MM.1S (cell line): ENCODE data around the gene MARK3.

Source experiments
- DNase-seq: peaks from one replicate; pipeline ENCODE4 v3.0.0-alpha.2; 2015
- H2AFZ ChIP-seq: fragments of 300-600 bp; sonication (generic); 2 replicates; pipeline ENCODE4 v1.6.0; 2016; ENCODE audit warnings: antibody characterized with exemption, low read length
- H3F3A ChIP-seq: fragments of 300-600 bp; sonication (generic); 2 replicates; pipeline ENCODE4 v1.6.1; 2016; ENCODE audit warnings: mild to moderate bottlenecking, antibody characterized with exemption, low read length, moderate library complexity, mixed read lengths; ENCODE audit not compliant: insufficient read depth
- H3K27ac ChIP-seq: fragments of 300-600 bp; sonication (generic); 2 replicates; pipeline ENCODE4 v1.5.1; 2016; ENCODE audit warnings: mild to moderate bottlenecking, low read length
- H3K27me3 ChIP-seq: fragments of 300-600 bp; sonication (generic); replicated peaks from 2 replicates; pipeline ENCODE4 v1.6.0; 2016; ENCODE audit warnings: low read length; ENCODE audit not compliant: insufficient read depth
- H3K36me3 ChIP-seq: fragments of 300-600 bp; sonication (generic); replicated peaks from 2 replicates; pipeline ENCODE4 v1.6.1; 2016; ENCODE audit warnings: mild to moderate bottlenecking, low read length, mixed read lengths; ENCODE audit not compliant: insufficient read depth
- H3K4me1 ChIP-seq: fragments of 300-600 bp; sonication (generic); 2 replicates; pipeline ENCODE4 v1.6.1; 2016; ENCODE audit warnings: low read length, mixed read lengths
- H3K4me2 ChIP-seq: fragments of 300-600 bp; sonication (generic); 2 replicates; pipeline ENCODE4 v1.6.0; 2016; ENCODE audit warnings: low read depth, low read length
- H3K4me3 ChIP-seq: fragments of 300-600 bp; sonication (generic); 2 replicates; pipeline ENCODE4 v1.5.1; 2016; ENCODE audit warnings: low read length, mixed read lengths
- H3K79me2 ChIP-seq: fragments of 300-600 bp; sonication (generic); 2 replicates; pipeline ENCODE4 v1.6.1; 2016; ENCODE audit warnings: mixed run types, low read length, mixed read lengths
- H3K9ac ChIP-seq: fragments of 300-600 bp; sonication (generic); 2 replicates; pipeline ENCODE4 v1.6.1; 2016; ENCODE audit warnings: low read length, mixed read lengths
- H3K9me2 ChIP-seq: fragments of 300-600 bp; sonication (generic); replicated peaks from 2 replicates; pipeline ENCODE4 v1.6.1; 2016; ENCODE audit warnings: mild to moderate bottlenecking, low read length, mixed read lengths; ENCODE audit not compliant: insufficient read depth
- H3K9me3 ChIP-seq: fragments of 300-600 bp; sonication (generic); replicated peaks from 2 replicates; pipeline ENCODE4 v1.6.1; 2016; ENCODE audit warnings: mild to moderate bottlenecking, low read length, mixed read lengths; ENCODE audit not compliant: insufficient read depth
- H4K20me1 ChIP-seq: fragments of 300-600 bp; sonication (generic); 2 replicates; pipeline ENCODE4 v1.6.1; 2016; ENCODE audit warnings: mild to moderate bottlenecking, low read length, moderate library complexity, mixed read lengths; ENCODE audit not compliant: insufficient read depth
- EZH2 ChIP-seq: fragments of 300-600 bp; sonication (generic); optimal IDR thresholded peaks from 2 replicates; pipeline ENCODE3; 2017; ENCODE audit warnings: low read depth, mild to moderate bottlenecking, antibody characterized with exemption, low read length, mixed read lengths
- EZH2phosphoT487 ChIP-seq: fragments of 300-600 bp; sonication (generic); IDR thresholded peaks from 2 replicates; pipeline ENCODE4 v1.6.1; 2018; ENCODE audit warnings: antibody characterized with exemption, low read length
- TF ChIP-seq, protein P1 (sequence below): fragments of 300-600 bp; sonication (generic); IDR thresholded peaks from 2 replicates; pipeline ENCODE4 v1.5.1; 2016; ENCODE audit warnings: antibody characterized with exemption, low read length, mixed read lengths

Gene MARK3

DNA sequence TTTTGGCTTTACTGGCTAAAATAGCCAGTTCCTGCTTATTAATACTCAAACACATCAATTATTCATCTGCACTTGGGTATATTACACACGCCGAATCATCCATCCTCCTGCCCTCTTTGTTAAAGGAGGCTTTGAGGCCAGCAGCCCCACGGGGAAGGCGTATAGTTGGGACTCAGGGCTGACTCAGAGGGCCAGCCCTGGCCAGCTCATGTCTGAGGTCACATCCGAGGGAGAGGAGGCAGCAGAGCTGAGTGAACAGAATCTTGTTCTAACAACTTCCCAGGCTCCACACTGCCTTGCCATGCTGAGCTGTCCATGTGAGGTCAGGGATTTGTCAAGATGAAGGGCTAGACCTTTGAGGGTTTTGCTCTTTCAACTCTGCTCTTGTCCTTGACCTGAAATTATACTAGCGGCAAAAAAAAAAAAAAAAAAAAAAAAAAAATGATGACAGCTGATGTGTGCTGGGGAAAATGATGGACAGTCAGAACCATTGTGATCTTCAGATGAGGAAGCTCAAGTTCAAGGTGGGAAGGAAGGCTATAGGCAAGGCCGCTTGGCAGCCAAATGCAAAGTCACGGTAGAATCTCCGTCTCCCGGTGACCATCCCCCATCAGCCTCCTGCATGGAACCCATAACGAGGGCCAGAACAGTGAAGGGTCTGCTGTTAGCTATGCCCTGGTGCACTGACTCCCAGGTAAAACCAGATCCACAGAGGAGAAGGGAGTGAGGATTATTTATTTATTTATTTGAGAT is 12.5 kb upstream of the MARK3 start:
- Histone ChIP-seq H3K79me2 (no peaks in the 10 kb centered on the region), H3K9me3 (no peaks in the 10 kb centered on the region), H3K36me3 (no peaks in the 10 kb centered on the region), H3K4me1 (no peaks in the 10 kb centered on the region), H2AFZ (no peak overlapping the region), H3K27me3 (no peaks in the 10 kb centered on the region), H4K20me1 (no peaks in the 10 kb centered on the region), H3K4me3 (no peak overlapping the region), H3K9me2 (no peaks in the 10 kb centered on the region), H3K9ac (no peak overlapping the region), H3K27ac (no peak overlapping the region), H3K4me2 (no peak overlapping the region), H3F3A (no peaks in the 10 kb centered on the region)
- no peak for DNase-seq
- TF ChIP-seq EZH2phosphoT487 (no peak), EZH2 (no peak)
- TF ChIP-seq, protein P1, sequence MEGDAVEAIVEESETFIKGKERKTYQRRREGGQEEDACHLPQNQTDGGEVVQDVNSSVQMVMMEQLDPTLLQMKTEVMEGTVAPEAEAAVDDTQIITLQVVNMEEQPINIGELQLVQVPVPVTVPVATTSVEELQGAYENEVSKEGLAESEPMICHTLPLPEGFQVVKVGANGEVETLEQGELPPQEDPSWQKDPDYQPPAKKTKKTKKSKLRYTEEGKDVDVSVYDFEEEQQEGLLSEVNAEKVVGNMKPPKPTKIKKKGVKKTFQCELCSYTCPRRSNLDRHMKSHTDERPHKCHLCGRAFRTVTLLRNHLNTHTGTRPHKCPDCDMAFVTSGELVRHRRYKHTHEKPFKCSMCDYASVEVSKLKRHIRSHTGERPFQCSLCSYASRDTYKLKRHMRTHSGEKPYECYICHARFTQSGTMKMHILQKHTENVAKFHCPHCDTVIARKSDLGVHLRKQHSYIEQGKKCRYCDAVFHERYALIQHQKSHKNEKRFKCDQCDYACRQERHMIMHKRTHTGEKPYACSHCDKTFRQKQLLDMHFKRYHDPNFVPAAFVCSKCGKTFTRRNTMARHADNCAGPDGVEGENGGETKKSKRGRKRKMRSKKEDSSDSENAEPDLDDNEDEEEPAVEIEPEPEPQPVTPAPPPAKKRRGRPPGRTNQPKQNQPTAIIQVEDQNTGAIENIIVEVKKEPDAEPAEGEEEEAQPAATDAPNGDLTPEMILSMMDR: no peak

DNA sequence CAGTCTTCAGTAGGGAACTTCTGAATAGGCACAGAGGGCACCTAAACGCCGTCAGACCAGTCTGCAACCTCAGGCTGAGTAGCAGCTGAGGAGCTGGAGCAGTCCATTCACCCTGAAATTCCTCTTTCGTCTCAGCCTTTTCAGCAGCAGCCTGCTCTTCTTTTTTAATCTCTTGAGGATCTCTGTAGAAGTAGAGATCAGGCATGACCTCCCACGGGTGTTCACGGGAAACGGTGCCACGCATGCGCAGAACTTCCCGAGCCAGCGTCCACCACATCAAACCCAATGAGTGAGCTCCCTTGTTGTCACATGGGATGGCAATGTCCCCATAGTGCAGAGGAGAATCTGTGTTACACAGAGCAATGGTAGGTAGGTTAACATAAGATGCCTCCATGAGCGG is 11.1 kb upstream of the MARK3 start:
- Histone ChIP-seq H3K4me2 (no peak overlapping the region), H3K27me3 (no peaks in the 10 kb centered on the region), H3K4me1 (no peaks in the 10 kb centered on the region), H3K36me3 (no peaks in the 10 kb centered on the region), H2AFZ (no peak overlapping the region), H3K9me3 (no peaks in the 10 kb centered on the region), H3K9me2 (no peaks in the 10 kb centered on the region), H3K27ac (no peak overlapping the region), H3F3A (no peaks in the 10 kb centered on the region), H3K79me2 (no peaks in the 10 kb centered on the region), H3K9ac (no peak overlapping the region), H4K20me1 (no peaks in the 10 kb centered on the region), H3K4me3 (no peak overlapping the region)
- TF ChIP-seq EZH2: no peak
- TF ChIP-seq EZH2phosphoT487: no peak
- TF ChIP-seq, protein P1: no peak
- DNase-seq: no peak

DNA sequence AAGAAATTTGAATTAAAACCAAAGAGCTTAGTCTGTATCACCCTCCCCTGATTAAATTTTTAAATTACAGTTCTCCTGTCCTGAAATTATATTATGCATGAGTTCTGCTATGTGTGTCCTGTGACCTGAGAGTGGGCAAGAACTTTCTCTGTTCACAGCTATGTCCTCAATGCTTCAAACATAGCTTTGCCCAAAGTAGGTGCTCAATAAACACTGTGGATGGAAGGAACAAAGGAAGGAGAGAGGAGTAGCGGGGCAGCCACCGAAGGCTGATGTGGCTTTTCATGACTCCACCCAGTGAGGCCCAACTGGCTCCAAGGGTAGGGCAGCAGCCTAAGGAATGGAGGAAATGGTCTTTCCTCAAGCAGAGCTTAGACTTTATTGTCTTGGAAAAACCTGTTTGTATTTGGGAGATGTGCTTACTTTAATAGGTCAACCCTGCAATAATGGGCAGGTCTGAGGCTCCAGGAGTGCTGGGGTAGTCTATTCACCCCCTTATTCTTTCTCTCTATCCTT is 7.6 kb upstream of the MARK3 start:
- H3K27ac ChIP-seq: no peak overlapping the region
- H3K9me3 ChIP-seq: no peaks in the 10 kb centered on the region
- no peak for TF ChIP-seq EZH2phosphoT487
- TF ChIP-seq EZH2: no peak
- TF ChIP-seq, protein P1: no peak
- H4K20me1 ChIP-seq: no peaks in the 10 kb centered on the region
- no peaks in the 10 kb centered on the region for H3K27me3 ChIP-seq
- H3K4me1 ChIP-seq: no peaks in the 10 kb centered on the region
- H3K9me2 ChIP-seq: no peaks in the 10 kb centered on the region
- no peak for DNase-seq
- H3K79me2 ChIP-seq: no peaks in the 10 kb centered on the region
- H3F3A ChIP-seq: no peaks in the 10 kb centered on the region
- no peaks in the 10 kb centered on the region for H3K36me3 ChIP-seq
- no peak overlapping the region for H3K4me3 ChIP-seq
- H2AFZ ChIP-seq: no peak overlapping the region
- no peak overlapping the region for H3K4me2 ChIP-seq
- no peak overlapping the region for H3K9ac ChIP-seq
